GM23248 (cell line): ENCODE measurements around the gene VCL.

Experiments used
- EZH2 ChIP-seq: fragments of 200-600 bp; sonication (generic); IDR thresholded peaks from 2 replicates; pipeline ENCODE4 v1.6.1; 2018; ENCODE audit warnings: antibody characterized with exemption, mild to moderate bottlenecking; ENCODE audit not compliant: insufficient read depth, poor library complexity, severe bottlenecking
- EZH2phosphoT487 ChIP-seq: fragments of 200-600 bp; sonication (generic); IDR thresholded peaks from 2 replicates; pipeline ENCODE4 v1.6.1; 2018; ENCODE audit warnings: antibody characterized with exemption, moderate library complexity, mild to moderate bottlenecking, low read depth; ENCODE audit not compliant: insufficient read depth

DNA sequence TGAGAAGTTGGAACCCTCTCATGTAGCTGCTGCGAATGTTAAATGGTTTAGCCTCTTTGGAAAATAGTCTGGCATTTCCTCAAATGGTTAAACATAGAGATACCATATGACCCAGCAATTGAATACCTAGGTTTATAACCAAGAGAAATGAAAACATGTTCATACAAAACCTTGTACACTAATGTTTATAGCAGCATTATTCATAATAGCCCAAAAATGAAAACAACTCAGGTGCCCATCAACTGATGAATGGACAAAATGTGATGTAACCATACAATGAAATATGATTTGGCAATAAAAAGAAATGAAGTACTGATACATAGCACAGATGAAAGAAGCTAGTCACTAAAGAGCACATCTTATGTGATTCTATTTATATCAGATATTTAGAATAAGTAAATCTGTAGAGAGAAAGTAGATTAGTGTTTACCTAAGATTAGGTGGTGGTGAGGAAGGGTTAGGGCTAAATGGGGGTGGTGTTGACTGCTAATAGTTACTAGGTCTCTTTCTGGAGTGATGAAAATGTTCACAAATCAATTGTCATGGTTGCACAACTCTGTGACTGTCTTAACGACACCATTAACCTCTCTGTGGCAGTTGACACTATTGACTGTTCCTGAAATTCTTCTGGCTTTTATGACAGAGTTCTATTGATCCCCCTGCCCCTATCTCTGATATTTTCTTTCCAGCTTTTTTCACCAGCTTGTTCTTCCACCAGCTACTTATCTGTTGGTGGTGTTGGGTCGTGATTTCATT lies 35.2 kb downstream of the VCL start:
- TF ChIP-seq EZH2, result no peak
- TF ChIP-seq EZH2phosphoT487, result no peak
